Hepatocyte (in vitro differentiated cells): ENCODE data around the gene PRDM15. TPM values are rescaled to one million over a fixed set of nuclear protein-coding genes. Genes with fewer than 3 reads are reported as not detected.

Experiments used
- DNase-seq: peaks from one replicate; pipeline ENCODE4 v3.0.0-alpha.2; 2016; ENCODE audit warnings: low spot score
- H2AFZ ChIP-seq: fragments of 200-600 bp; sonication (generic); 2 replicates; pipeline ENCODE4 v1.6.0; 2016; ENCODE audit warnings: antibody characterized with exemption, mild to moderate bottlenecking
- H3K27ac ChIP-seq: fragments of 200-600 bp; sonication (generic); 2 replicates; pipeline ENCODE4 v1.5.1; 2016; ENCODE audit warnings: mild to moderate bottlenecking
- H3K27me3 ChIP-seq: fragments of 200-600 bp; sonication (generic); 2 replicates; pipeline ENCODE4 v1.6.1; 2016
- H3K36me3 ChIP-seq: fragments of 200-600 bp; sonication (generic); replicated peaks from 2 replicates; pipeline ENCODE4 v1.5.1; 2016; ENCODE audit warnings: low read depth; ENCODE audit not compliant: insufficient read depth
- H3K4me1 ChIP-seq: fragments of 200-600 bp; sonication (generic); 2 replicates; pipeline ENCODE4 v1.5.1; 2016; ENCODE audit warnings: mild to moderate bottlenecking, moderate library complexity; ENCODE audit not compliant: insufficient read depth
- H3K4me2 ChIP-seq: fragments of 200-600 bp; sonication (generic); 2 replicates; pipeline ENCODE4 v1.6.0; 2016
- H3K4me3 ChIP-seq: fragments of 200-600 bp; sonication (generic); 2 replicates; pipeline ENCODE4 v1.5.1; 2016; ENCODE audit warnings: mild to moderate bottlenecking
- H3K79me2 ChIP-seq: fragments of 200-600 bp; sonication (generic); 2 replicates; pipeline ENCODE4 v1.6.0; 2017; ENCODE audit warnings: mild to moderate bottlenecking
- H3K9me2 ChIP-seq: fragments of 200-600 bp; sonication (generic); replicated peaks from 2 replicates; pipeline ENCODE4 v1.6.0; 2017; ENCODE audit warnings: mild to moderate bottlenecking; ENCODE audit not compliant: insufficient read depth
- H3K9me3 ChIP-seq: fragments of 200-600 bp; sonication (generic); 2 replicates; pipeline ENCODE4 v1.5.1; 2016; ENCODE audit warnings: low read depth, mild to moderate bottlenecking
- H4K20me1 ChIP-seq: fragments of 200-600 bp; sonication (generic); 2 replicates; pipeline ENCODE4 v1.6.0; 2016; ENCODE audit warnings: mild to moderate bottlenecking; ENCODE audit not compliant: insufficient read depth, poor library complexity, severe bottlenecking
- CTCF ChIP-seq: fragments of 200-600 bp; sonication (generic); IDR thresholded peaks from 2 replicates; pipeline ENCODE4 v1.5.1; 2016; ENCODE audit warnings: antibody characterized with exemption, mild to moderate bottlenecking; ENCODE audit not compliant: poor library complexity
- EZH2 ChIP-seq: fragments of 200-600 bp; sonication (generic); IDR thresholded peaks from 2 replicates; pipeline ENCODE4 v1.6.1; 2016; ENCODE audit warnings: antibody characterized with exemption, mild to moderate bottlenecking, borderline replicate concordance
- EZH2phosphoT487 ChIP-seq: fragments of 200-600 bp; sonication (generic); IDR thresholded peaks from one replicate; pipeline ENCODE4 v1.6.1; 2018; ENCODE audit warnings: antibody characterized with exemption, mild to moderate bottlenecking, low read depth, moderate library complexity; ENCODE audit not compliant: unreplicated experiment, severe bottlenecking
- WGBS: methylation state at CpG from one replicate; pipeline ENCODE4 v1.1.6; 2016; ENCODE audit warnings: low lambda C conversion rate; ENCODE audit errors: missing lambda C conversion rate; 5-methylcytosine and 5-hydroxymethylcytosine counted together
- polyA plus RNA-seq: library from polyadenylated mRNA; unstranded; fragments of >200 nt; fragmentation: Nextera tagmentation; extraction: Ambion mirVana; gene quantifications from 2 replicates; pipeline ENCODE4 v1.2.1, GENCODE V29; 2016
- total RNA-seq: library from RNA; depleted of rRNA; stranded (reverse); fragments of >200 nt; gene quantifications from 2 replicates; pipeline ENCODE4 v1.2.3, GENCODE V29; 2014

The PRDM15 gene
- total and polyA plus RNA-seq, 2 experiments from 2014 or later, result 3.0 to 4.7 TPM

DNA sequence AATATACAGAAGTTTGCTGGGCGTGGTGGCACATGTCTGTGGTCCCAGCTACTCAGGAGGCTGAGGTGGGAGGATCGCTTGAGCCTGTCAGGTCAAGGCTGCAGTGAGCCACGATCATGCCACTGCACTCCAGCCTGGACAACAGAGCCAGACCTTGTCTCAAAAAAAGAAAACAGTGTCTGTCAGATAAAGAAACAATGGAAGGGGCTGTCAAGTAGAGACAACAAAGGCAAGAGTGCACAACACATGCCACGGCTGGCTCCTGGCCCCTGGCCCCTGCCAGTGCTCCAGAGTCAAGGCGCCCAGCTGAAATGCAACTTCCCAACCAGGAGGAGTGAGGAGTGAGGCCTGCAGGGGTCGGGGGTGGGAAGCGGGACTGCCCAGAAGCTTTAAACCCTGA, 32.6 kb downstream of the PRDM15 start:
- H4K20me1 ChIP-seq, result no peaks in the 10 kb centered on the region
- TF ChIP-seq CTCF (no peak), EZH2phosphoT487 (no peak), EZH2 (no peak)
- no peaks in the 10 kb centered on the region for H3K4me1 ChIP-seq
- no peaks in the 10 kb centered on the region for H3K9me2 ChIP-seq
- H3K4me3 ChIP-seq, result no peak overlapping the region
- no peaks in the 10 kb centered on the region for H3K27me3 ChIP-seq
- no peaks in the 10 kb centered on the region for H3K9me3 ChIP-seq
- H3K36me3 ChIP-seq, result no peaks in the 10 kb centered on the region
- 89% methylated on average over 7 of the region's 7 CpGs for WGBS
- H3K4me2 ChIP-seq, result no peak overlapping the region
- H3K79me2 ChIP-seq, result no peaks in the 10 kb centered on the region
- DNase-seq, result no peak
- H3K27ac ChIP-seq, result no peak overlapping the region
- no peak overlapping the region for H2AFZ ChIP-seq

DNA sequence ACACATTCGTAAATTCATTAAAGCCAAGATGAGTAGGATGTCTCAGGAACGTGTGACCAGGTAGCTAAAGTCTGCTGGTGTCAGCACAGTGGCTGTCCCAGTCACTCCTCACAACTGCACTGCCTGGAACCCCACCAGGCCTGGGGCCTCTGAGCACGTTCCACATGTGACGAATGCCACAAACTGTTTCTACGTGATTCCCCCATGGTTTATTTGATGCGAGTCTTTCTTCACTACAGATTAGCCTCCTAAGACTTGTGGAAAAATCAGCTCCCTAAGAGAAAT, 33.2 kb downstream of the PRDM15 start:
- DNase-seq, result no peak
- H3K36me3 ChIP-seq, result no peaks in the 10 kb centered on the region
- H3K4me1 ChIP-seq, result no peaks in the 10 kb centered on the region
- H3K4me3 ChIP-seq, result no peak overlapping the region
- H2AFZ ChIP-seq, result no peak overlapping the region
- H3K9me3 ChIP-seq, result peaks cover 5% of the 10 kb centered on the region
- no peaks in the 10 kb centered on the region for H3K79me2 ChIP-seq
- 84% methylated on average over 6 of the region's 6 CpGs for WGBS
- no peaks in the 10 kb centered on the region for H3K27me3 ChIP-seq
- TF ChIP-seq EZH2 (no peak), CTCF (no peak), EZH2phosphoT487 (no peak)
- no peaks in the 10 kb centered on the region for H4K20me1 ChIP-seq
- no peaks in the 10 kb centered on the region for H3K9me2 ChIP-seq
- H3K4me2 ChIP-seq, result no peak overlapping the region
- no peak overlapping the region for H3K27ac ChIP-seq

DNA sequence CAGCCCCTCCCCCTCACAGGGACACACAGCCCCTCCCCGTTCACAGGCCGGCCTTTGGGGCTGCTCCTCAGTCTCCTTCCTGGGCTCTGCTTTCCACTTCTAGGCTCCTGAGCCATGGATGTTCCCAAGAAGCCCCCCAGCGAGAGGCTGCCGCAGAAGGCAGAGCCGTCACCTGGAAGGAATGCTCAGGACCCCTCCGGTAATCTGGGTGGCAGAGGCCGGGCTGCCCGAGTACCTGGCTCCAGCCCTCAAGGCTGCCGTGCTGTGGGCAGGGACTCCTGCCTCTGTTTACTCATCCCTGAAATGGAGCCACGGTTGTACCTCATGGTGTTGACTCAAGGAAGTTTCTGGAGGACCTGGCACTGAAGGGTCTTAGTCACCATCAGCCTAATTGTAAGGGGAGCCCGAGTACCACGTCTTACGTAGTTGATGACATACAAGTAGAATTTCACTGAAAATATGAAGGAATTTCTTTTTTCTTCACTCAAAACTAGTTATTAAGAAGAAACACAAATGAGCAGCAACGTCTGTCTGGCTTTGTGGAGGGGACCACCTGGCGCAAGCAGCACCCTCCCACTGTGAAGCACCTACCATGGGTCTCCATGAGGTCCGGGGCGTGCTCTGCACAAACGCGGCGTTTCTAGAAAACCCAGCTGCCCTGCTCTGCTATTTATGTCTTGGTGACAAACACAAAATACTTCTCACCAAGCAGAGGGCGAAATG, 33.7 kb downstream of the PRDM15 start:
- DNase-seq, result no peak
- H3K27ac ChIP-seq, result no peak overlapping the region
- H3K9me2 ChIP-seq, result no peaks in the 10 kb centered on the region
- H3K9me3 ChIP-seq, result peaks cover 6% of the 10 kb centered on the region
- no peak overlapping the region for H3K4me2 ChIP-seq
- no peaks in the 10 kb centered on the region for H3K79me2 ChIP-seq
- WGBS, result 93% methylated on average over 21 of the region's 21 CpGs
- H4K20me1 ChIP-seq, result no peaks in the 10 kb centered on the region
- no peaks in the 10 kb centered on the region for H3K4me1 ChIP-seq
- no peak for TF ChIP-seq EZH2phosphoT487
- no peak for TF ChIP-seq CTCF
- TF ChIP-seq EZH2, result no peak
- no peak overlapping the region for H3K4me3 ChIP-seq
- H3K36me3 ChIP-seq, result no peaks in the 10 kb centered on the region
- no peaks in the 10 kb centered on the region for H3K27me3 ChIP-seq
- no peak overlapping the region for H2AFZ ChIP-seq

- Histone ChIP-seq H3K4me1 (no peaks in the 10 kb centered on the region), H4K20me1 (no peaks in the 10 kb centered on the region), H3K79me2 (no peaks in the 10 kb centered on the region), H3K4me3 (no peak overlapping the region), H2AFZ (no peak overlapping the region), H3K9me3 (peaks cover 6% of the 10 kb centered on the region), H3K27ac (no peak overlapping the region), H3K27me3 (no peaks in the 10 kb centered on the region), H3K36me3 (no peaks in the 10 kb centered on the region), H3K9me2 (no peaks in the 10 kb centered on the region), H3K4me2 (no peak overlapping the region)
- TF ChIP-seq EZH2, result no peak
- TF ChIP-seq CTCF, result no peak
- TF ChIP-seq EZH2phosphoT487, result no peak
- WGBS, result 95% methylated on average over 2 of the region's 2 CpGs
- no peak for DNase-seq
These were observed 35.6 kb downstream of the PRDM15 start for GRCh38 chr21:41843584-41843983.
